ENCODE results near the gene SOD3. TPM values are rescaled to one million over a fixed set of nuclear protein-coding genes. Genes with fewer than 3 reads are reported as not detected.

SOD3 gene
- total RNA-seq, 2 donors from 2014 or later: 227 to 300 TPM

- intact Hi-C loops (cut with DNase I): no loop called here
- TF ChIP-seq, protein P1, sequence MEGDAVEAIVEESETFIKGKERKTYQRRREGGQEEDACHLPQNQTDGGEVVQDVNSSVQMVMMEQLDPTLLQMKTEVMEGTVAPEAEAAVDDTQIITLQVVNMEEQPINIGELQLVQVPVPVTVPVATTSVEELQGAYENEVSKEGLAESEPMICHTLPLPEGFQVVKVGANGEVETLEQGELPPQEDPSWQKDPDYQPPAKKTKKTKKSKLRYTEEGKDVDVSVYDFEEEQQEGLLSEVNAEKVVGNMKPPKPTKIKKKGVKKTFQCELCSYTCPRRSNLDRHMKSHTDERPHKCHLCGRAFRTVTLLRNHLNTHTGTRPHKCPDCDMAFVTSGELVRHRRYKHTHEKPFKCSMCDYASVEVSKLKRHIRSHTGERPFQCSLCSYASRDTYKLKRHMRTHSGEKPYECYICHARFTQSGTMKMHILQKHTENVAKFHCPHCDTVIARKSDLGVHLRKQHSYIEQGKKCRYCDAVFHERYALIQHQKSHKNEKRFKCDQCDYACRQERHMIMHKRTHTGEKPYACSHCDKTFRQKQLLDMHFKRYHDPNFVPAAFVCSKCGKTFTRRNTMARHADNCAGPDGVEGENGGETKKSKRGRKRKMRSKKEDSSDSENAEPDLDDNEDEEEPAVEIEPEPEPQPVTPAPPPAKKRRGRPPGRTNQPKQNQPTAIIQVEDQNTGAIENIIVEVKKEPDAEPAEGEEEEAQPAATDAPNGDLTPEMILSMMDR (IDR thresholded peaks at IDR 0.05): no peak
- TF ChIP-seq POLR2A (IDR thresholded peaks at IDR 0.05): no peak
- TF ChIP-seq POLR2AphosphoS5 (IDR thresholded peaks at IDR 0.05): no peak
- no peaks in the 10 kb centered on the region for H3K36me3 ChIP-seq
- no peaks in the 10 kb centered on the region for H3K9me3 ChIP-seq
- H3K27me3 ChIP-seq (replicated peaks; ENCODE audit: insufficient read depth): no peaks in the 10 kb centered on the region
- WGBS: 92% methylated on average over 6 of the region's 6 CpGs
- no peak for DNase-seq (ENCODE audit: low spot score)
- no peak overlapping the region for H3K4me3 ChIP-seq
- H3K27ac ChIP-seq: no peak overlapping the region
- H3K4me1 ChIP-seq (replicated peaks): no peaks in the 10 kb centered on the region
Observed at GRCh38 chr4:24809815-24810405, 14.5 kb downstream of the SOD3 start.

- TF ChIP-seq POLR2A (IDR thresholded peaks at IDR 0.05): no peak
- TF ChIP-seq POLR2AphosphoS5 (IDR thresholded peaks at IDR 0.05): no peak
- TF ChIP-seq, protein P1 (IDR thresholded peaks at IDR 0.05): no peak
- H3K27ac ChIP-seq: no peak overlapping the region
- WGBS: 85% methylated on average over 6 of the region's 6 CpGs
- no peaks in the 10 kb centered on the region for H3K9me3 ChIP-seq
- no peak for DNase-seq (ENCODE audit: low spot score)
- no peaks in the 10 kb centered on the region for H3K4me1 ChIP-seq (replicated peaks)
- no peak overlapping the region for H3K4me3 ChIP-seq
- H3K36me3 ChIP-seq: no peaks in the 10 kb centered on the region
- intact Hi-C loops (cut with DNase I): no loop called here
- no peaks in the 10 kb centered on the region for H3K27me3 ChIP-seq (replicated peaks; ENCODE audit: insufficient read depth)
Observed at GRCh38 chr4:24810871-24811631, 15.7 kb downstream of the SOD3 start.

GRCh38 chr4:24813732-24814131, 18.4 kb downstream of the SOD3 start:
- 93% methylated on average over 2 of the region's 2 CpGs for whole genome bisulfite sequencing
- no peak for DNase-seq (ENCODE audit: low spot score)
- intact Hi-C loops (cut with DNase I): no loop called here
- Histone ChIP-seq H3K4me1 (replicated peaks) (no peaks in the 10 kb centered on the region), H3K27me3 (replicated peaks; ENCODE audit: insufficient read depth) (no peaks in the 10 kb centered on the region), H3K36me3 (no peaks in the 10 kb centered on the region), H3K4me3 (no peak overlapping the region), H3K27ac (no peak overlapping the region), H3K9me3 (no peaks in the 10 kb centered on the region)
- TF ChIP-seq, protein P1 (IDR thresholded peaks at IDR 0.05): no peak
- no peak for TF ChIP-seq POLR2AphosphoS5 (IDR thresholded peaks at IDR 0.05)
- no peak for TF ChIP-seq POLR2A (IDR thresholded peaks at IDR 0.05)

GRCh38 chr4:24816797-24817196, 21.4 kb downstream of the SOD3 start:
- 90% methylated on average over 18 of the region's 18 CpGs for WGBS
- Histone ChIP-seq H3K27me3 (replicated peaks; ENCODE audit: insufficient read depth) (no peaks in the 10 kb centered on the region), H3K4me3 (no peak overlapping the region), H3K4me1 (replicated peaks) (no peaks in the 10 kb centered on the region), H3K36me3 (no peaks in the 10 kb centered on the region), H3K27ac (no peak overlapping the region), H3K9me3 (no peaks in the 10 kb centered on the region)
- TF ChIP-seq POLR2A (IDR thresholded peaks at IDR 0.05): no peak
- TF ChIP-seq, protein P1 (IDR thresholded peaks at IDR 0.05): no peak
- TF ChIP-seq POLR2AphosphoS5 (IDR thresholded peaks at IDR 0.05): no peak
- no peak for DNase-seq (ENCODE audit: low spot score)
- intact Hi-C loops (cut with DNase I): no loop called here

- no peaks in the 10 kb centered on the region for H3K9me3 ChIP-seq
- no peaks in the 10 kb centered on the region for H3K36me3 ChIP-seq
- H3K27ac ChIP-seq: no peak overlapping the region
- H3K4me3 ChIP-seq: no peak overlapping the region
- intact Hi-C loops (cut with DNase I): no loop called here
- no peak for TF ChIP-seq POLR2A (IDR thresholded peaks at IDR 0.05)
- no peak for TF ChIP-seq POLR2AphosphoS5 (IDR thresholded peaks at IDR 0.05)
- TF ChIP-seq, protein P1 (IDR thresholded peaks at IDR 0.05): no peak
- no peaks in the 10 kb centered on the region for H3K27me3 ChIP-seq (replicated peaks; ENCODE audit: insufficient read depth)
- H3K4me1 ChIP-seq (replicated peaks): no peaks in the 10 kb centered on the region
- no peak for DNase-seq (ENCODE audit: low spot score)
Observed at GRCh38 chr4:24820541-24820940, 25.2 kb downstream of the SOD3 start.
